H9 (cell line): ENCODE data around the gene MAPK11. TPM values are rescaled to one million over a fixed set of nuclear protein-coding genes. Genes with fewer than 3 reads are reported as not detected.
A peak's percentile ranks its signal among the peaks of the same experiment; 100 is the strongest.

Experiments
- DNase-seq: peaks from one replicate; pipeline ENCODE4 v3.0.0-alpha.2; 2017
- H2AFZ ChIP-seq: one replicate; pipeline ENCODE4 v1.6.1; 2013; ENCODE audit warnings: mild to moderate bottlenecking, low read length, control low read depth, moderate library complexity
- H2AK5ac ChIP-seq: 2 replicates; pipeline ENCODE4 v1.6.1; 2013; ENCODE audit warnings: low read length, control low read depth, mixed read lengths; ENCODE audit not compliant: insufficient read length
- H2BK120ac ChIP-seq: one replicate; pipeline ENCODE4 v1.6.1; 2013; ENCODE audit warnings: low read depth, mild to moderate bottlenecking, low read length, control low read depth, inconsistent platforms; ENCODE audit not compliant: poor library complexity, severe bottlenecking
- H2BK12ac ChIP-seq: 2 replicates; pipeline ENCODE4 v1.6.1; 2013; ENCODE audit warnings: low read length, control low read depth, mixed read lengths, low read depth; ENCODE audit not compliant: insufficient read length
- H2BK15ac ChIP-seq: 2 replicates; pipeline ENCODE4 v1.6.1; 2013; ENCODE audit warnings: low read depth, low read length, control low read depth
- H2BK20ac ChIP-seq: one replicate; pipeline ENCODE4 v1.6.1; 2013; ENCODE audit warnings: low read depth, mild to moderate bottlenecking, low read length, control low read depth, inconsistent platforms; ENCODE audit not compliant: poor library complexity, severe bottlenecking
- H2BK5ac ChIP-seq: 2 replicates; pipeline ENCODE4 v1.6.1; 2013; ENCODE audit warnings: low read length, control low read depth, mixed read lengths; ENCODE audit not compliant: insufficient read length
- H3K14ac ChIP-seq: 2 replicates; pipeline ENCODE4 v1.6.1; 2013; ENCODE audit warnings: low read length, control low read depth; ENCODE audit not compliant: insufficient read depth
- H3K18ac ChIP-seq: 2 replicates; pipeline ENCODE4 v1.6.1; 2013; ENCODE audit warnings: low read depth, mild to moderate bottlenecking, mixed read lengths, low read length, control low read depth; ENCODE audit not compliant: insufficient read length
- H3K23ac ChIP-seq: 2 replicates; pipeline ENCODE4 v1.6.1; 2013; ENCODE audit warnings: low read length, control low read depth, mixed read lengths, low read depth; ENCODE audit not compliant: insufficient read length
- H3K23me2 ChIP-seq: 2 replicates; pipeline ENCODE4 v1.6.1; 2013; ENCODE audit warnings: low read depth, mild to moderate bottlenecking, mixed read lengths, low read length, control low read depth; ENCODE audit not compliant: insufficient read length, poor library complexity, severe bottlenecking
- H3K27ac ChIP-seq: 2 replicates; pipeline ENCODE4 v1.5.1; 2013; ENCODE audit warnings: low read length, control low read depth, mixed read lengths, low read depth; ENCODE audit not compliant: insufficient read length
- H3K27me3 ChIP-seq: 2 replicates; pipeline ENCODE4 v1.6.1; 2013; ENCODE audit warnings: low read length, control low read depth, inconsistent platforms; ENCODE audit not compliant: insufficient read depth
- H3K4ac ChIP-seq: 2 replicates; pipeline ENCODE4 v1.6.1; 2013; ENCODE audit warnings: low read depth, mild to moderate bottlenecking, control low read depth, inconsistent platforms, low read length, moderate library complexity
- H3K4me1 ChIP-seq: 2 replicates; pipeline ENCODE4 v1.6.1; 2013; ENCODE audit warnings: low read length, control low read depth, inconsistent platforms; ENCODE audit not compliant: insufficient read depth
- H3K4me2 ChIP-seq: 2 replicates; pipeline ENCODE4 v1.6.1; 2013; ENCODE audit warnings: low read length, control low read depth, mixed read lengths; ENCODE audit not compliant: insufficient read length, insufficient read depth
- H3K56ac ChIP-seq: 2 replicates; pipeline ENCODE4 v1.6.1; 2013; ENCODE audit warnings: low read depth, mild to moderate bottlenecking, mixed read lengths, low read length, control low read depth; ENCODE audit not compliant: insufficient read length
- H3K79me1 ChIP-seq: 2 replicates; pipeline ENCODE4 v1.6.1; 2013; ENCODE audit warnings: low read depth, mild to moderate bottlenecking, moderate library complexity, low read length, control low read depth, inconsistent platforms; ENCODE audit not compliant: insufficient read depth, poor library complexity, severe bottlenecking
- H3K79me2 ChIP-seq: 2 replicates; pipeline ENCODE4 v1.6.1; 2013; ENCODE audit warnings: low read length, control low read depth, inconsistent platforms; ENCODE audit not compliant: insufficient read depth
- H3K9ac ChIP-seq: 2 replicates; pipeline ENCODE4 v1.6.1; 2013; ENCODE audit warnings: low read length, control low read depth, mixed read lengths; ENCODE audit not compliant: insufficient read length; ENCODE audit errors: extremely low read depth
- H3K9me3 ChIP-seq: one replicate; pipeline ENCODE4 v1.6.1; 2013; ENCODE audit warnings: low read depth, low read length, inconsistent platforms; ENCODE audit not compliant: control insufficient read depth
- H3T11ph ChIP-seq: one replicate; pipeline ENCODE4 v1.6.1; 2013; ENCODE audit warnings: mild to moderate bottlenecking, low read length, control low read depth, inconsistent platforms
- H4K20me1 ChIP-seq: one replicate; pipeline ENCODE4 v1.6.1; 2013; ENCODE audit not compliant: control insufficient read depth, insufficient read length, insufficient read depth
- H4K5ac ChIP-seq: 2 replicates; pipeline ENCODE4 v1.6.1; 2013; ENCODE audit warnings: low read depth, mild to moderate bottlenecking, mixed read lengths, low read length, control low read depth; ENCODE audit not compliant: insufficient read length
- H4K8ac ChIP-seq: replicated peaks from 2 replicates; pipeline ENCODE4 v1.6.1; 2013; ENCODE audit warnings: low read length, control low read depth, mixed read lengths, low read depth; ENCODE audit not compliant: insufficient read length
- H4K91ac ChIP-seq: 2 replicates; pipeline ENCODE4 v1.6.1; 2013; ENCODE audit warnings: low read depth, mild to moderate bottlenecking, moderate library complexity, mixed read lengths, low read length, control low read depth; ENCODE audit not compliant: insufficient read length
- H3K27ac Mint-ChIP-seq, 3 experiments: 2 replicates in 2 of 3; 3 replicates in 1 of 3; pipeline ENCODE4 v1.8.0; 2020 to 2021; ENCODE audit warnings: mixed read lengths in 3 of 3, mild to moderate bottlenecking in 1 of 3, moderate library complexity in 1 of 3
- H3K27me3 Mint-ChIP-seq: 2 replicates; pipeline ENCODE4 v1.8.0; 2021; ENCODE audit warnings: low read depth, mild to moderate bottlenecking, moderate library complexity, mixed read lengths
- H3K36me3 Mint-ChIP-seq, 3 experiments: 2 replicates in 2 of 3; 3 replicates in 1 of 3; pipeline ENCODE4 v1.8.0; 2020 to 2021; ENCODE audit warnings: low read depth in 3 of 3, mixed read lengths in 3 of 3; ENCODE audit not compliant: insufficient read depth in 1 of 3
- H3K4me1 Mint-ChIP-seq, 2 experiments: 2 replicates each; pipeline ENCODE4 v1.8.0; 2020; ENCODE audit warnings: mixed read lengths in 2 of 2
- H3K4me3 Mint-ChIP-seq, 2 experiments: 2 replicates in 1 of 2; 3 replicates in 1 of 2; pipeline ENCODE4 v1.8.0; 2020 to 2021; ENCODE audit warnings: mild to moderate bottlenecking in 2 of 2, mixed read lengths in 2 of 2, moderate library complexity in 1 of 2
- H3K9me3 Mint-ChIP-seq, 2 experiments: 2 replicates in 1 of 2; 3 replicates in 1 of 2; pipeline ENCODE4 v1.8.0; 2020; ENCODE audit warnings: mild to moderate bottlenecking in 2 of 2, mixed read lengths in 2 of 2, moderate library complexity in 1 of 2
- WGBS: extraction: QIAGEN DNeasy Blood & Tissue Kit; methylation state at CpG from one replicate; pipeline ENCODE4 v1.1.7; 2013; ENCODE audit warnings: missing lambda C conversion rate, low lambda C conversion rate, mixed read lengths; ENCODE audit not compliant: insufficient read length; ENCODE audit errors: extremely low coverage; 5-methylcytosine and 5-hydroxymethylcytosine counted together
- total RNA-seq: library from RNA; stranded (reverse); gene quantifications from 2 replicates; pipeline ENCODE4 v1.2.1, GENCODE V29; 2021
- TF ChIP-seq, protein P1 (sequence below): fragments of 200-600 bp; sonication (generic); conservative IDR thresholded peaks from 3 replicates; pipeline ENCODE4 v1.8.0; 2021; ENCODE audit warnings: antibody characterized with exemption, mild to moderate bottlenecking

MAPK11 gene
- total RNA-seq, 1 experiment from 2014 or later, result 1.5 TPM

GRCh38 chr22:50310949-50311444, 40.8 kb upstream of the MAPK11 start:
- Histone ChIP-seq H3K23me2 (peaks cover 5% of the 10 kb centered on the region), H2AFZ (no peak overlapping the region), H3K4ac (no peak overlapping the region), H2BK120ac (no peak overlapping the region), H2AK5ac (no peak overlapping the region), H3K79me2 (no peaks in the 10 kb centered on the region), H3K27me3 (no peaks in the 10 kb centered on the region), H2BK20ac (no peak overlapping the region), H3K4me2 (no peak overlapping the region), H3K79me1 (no peaks in the 10 kb centered on the region), H3K14ac (no peak overlapping the region; the same call in 1 of the 2 replicates), H3K27ac (no peak overlapping the region), H3K9me3 (no peaks in the 10 kb centered on the region), H2BK15ac (no peak overlapping the region), H3K56ac (no peak overlapping the region), H3K23ac (no peak overlapping the region), H4K20me1 (peaks cover 2% of the 10 kb centered on the region), H3K4me1 (no peaks in the 10 kb centered on the region; the same call in 1 of the 2 replicates), H4K8ac (no peak overlapping the region), H4K5ac (no peak overlapping the region), H3K18ac (peak overlapping the region; percentile 29), H2BK5ac (no peak overlapping the region), H4K91ac (no peak overlapping the region), H2BK12ac (no peak overlapping the region), H3K9ac (no peak overlapping the region), H3T11ph (no peak overlapping the region)
- DNase-seq, result no peak
- H3K36me3 Mint-ChIP-seq, result no peaks in the 10 kb centered on the region; a peak in 1 of 7 replicates
- TF ChIP-seq, protein P1, sequence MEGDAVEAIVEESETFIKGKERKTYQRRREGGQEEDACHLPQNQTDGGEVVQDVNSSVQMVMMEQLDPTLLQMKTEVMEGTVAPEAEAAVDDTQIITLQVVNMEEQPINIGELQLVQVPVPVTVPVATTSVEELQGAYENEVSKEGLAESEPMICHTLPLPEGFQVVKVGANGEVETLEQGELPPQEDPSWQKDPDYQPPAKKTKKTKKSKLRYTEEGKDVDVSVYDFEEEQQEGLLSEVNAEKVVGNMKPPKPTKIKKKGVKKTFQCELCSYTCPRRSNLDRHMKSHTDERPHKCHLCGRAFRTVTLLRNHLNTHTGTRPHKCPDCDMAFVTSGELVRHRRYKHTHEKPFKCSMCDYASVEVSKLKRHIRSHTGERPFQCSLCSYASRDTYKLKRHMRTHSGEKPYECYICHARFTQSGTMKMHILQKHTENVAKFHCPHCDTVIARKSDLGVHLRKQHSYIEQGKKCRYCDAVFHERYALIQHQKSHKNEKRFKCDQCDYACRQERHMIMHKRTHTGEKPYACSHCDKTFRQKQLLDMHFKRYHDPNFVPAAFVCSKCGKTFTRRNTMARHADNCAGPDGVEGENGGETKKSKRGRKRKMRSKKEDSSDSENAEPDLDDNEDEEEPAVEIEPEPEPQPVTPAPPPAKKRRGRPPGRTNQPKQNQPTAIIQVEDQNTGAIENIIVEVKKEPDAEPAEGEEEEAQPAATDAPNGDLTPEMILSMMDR, result no peak
- H3K4me1 Mint-ChIP-seq, result peaks cover 16 to 18% of the 10 kb centered on the region in 2 experiments
- no peak overlapping the region for H3K27ac Mint-ChIP-seq
- peaks cover 9% of the 10 kb centered on the region for H3K27me3 Mint-ChIP-seq
- no peaks in the 10 kb centered on the region for H3K9me3 Mint-ChIP-seq
- no peak overlapping the region for H3K4me3 Mint-ChIP-seq
- no CpG with 5 or more reads among the region's 16 CpGs for WGBS
